SK-N-SH treated with all-trans-retinoic acid at 6 μM for 48 hours (cell line): ENCODE measurements around the gene KRT23.

Source experiments
- BACH2 ChIP-seq: fragments of 250-450 bp; sonication (Bioruptor Pico); IDR thresholded peaks from 2 replicates; pipeline ENCODE4 v1.9.0; 2021; ENCODE audit warnings: mild to moderate bottlenecking, borderline replicate concordance
- PPARA ChIP-seq: fragments of 250-450 bp; sonication (Bioruptor Pico); IDR thresholded peaks from 2 replicates; pipeline ENCODE4 v1.5.0; 2020; ENCODE audit warnings: mild to moderate bottlenecking, borderline replicate concordance
- ZC3H10 ChIP-seq: fragments of 250-450 bp; sonication (Bioruptor Pico); IDR thresholded peaks from 2 replicates; pipeline ENCODE4 v1.5.1; 2021; ENCODE audit warnings: mild to moderate bottlenecking, moderate library complexity
- TF ChIP-seq, protein P1 (sequence below): fragments of 250-450 bp; sonication (Bioruptor Pico); IDR thresholded peaks from 2 replicates; pipeline ENCODE4 v1.8.0; 2021; ENCODE audit warnings: low read depth, mild to moderate bottlenecking, moderate library complexity, borderline replicate concordance
- TF ChIP-seq, protein P2 (sequence below): fragments of 250-450 bp; sonication (Bioruptor Pico); IDR thresholded peaks from 2 replicates; pipeline ENCODE4 v1.8.0; 2020; ENCODE audit warnings: mild to moderate bottlenecking, moderate library complexity, borderline replicate concordance

DNA sequence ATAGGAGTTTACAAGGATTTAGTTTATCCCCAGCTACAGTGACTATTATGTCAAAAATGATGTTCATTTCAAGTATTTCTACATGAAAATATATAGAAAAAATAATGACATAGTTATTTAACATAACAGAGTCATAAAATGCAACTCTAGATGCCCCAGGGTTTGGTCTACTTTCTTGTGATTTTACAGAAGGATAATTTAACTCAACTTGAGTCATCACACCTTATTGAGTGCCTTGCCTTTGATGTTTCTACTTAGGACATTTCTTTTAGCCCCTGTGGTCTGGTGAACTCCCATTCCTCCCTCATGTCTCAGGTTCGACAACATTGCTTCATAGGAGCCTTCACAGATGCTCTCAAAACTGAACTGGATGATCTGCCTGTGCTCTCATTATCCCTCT, 54.4 kb downstream of the KRT23 start:
- TF ChIP-seq, protein P1, sequence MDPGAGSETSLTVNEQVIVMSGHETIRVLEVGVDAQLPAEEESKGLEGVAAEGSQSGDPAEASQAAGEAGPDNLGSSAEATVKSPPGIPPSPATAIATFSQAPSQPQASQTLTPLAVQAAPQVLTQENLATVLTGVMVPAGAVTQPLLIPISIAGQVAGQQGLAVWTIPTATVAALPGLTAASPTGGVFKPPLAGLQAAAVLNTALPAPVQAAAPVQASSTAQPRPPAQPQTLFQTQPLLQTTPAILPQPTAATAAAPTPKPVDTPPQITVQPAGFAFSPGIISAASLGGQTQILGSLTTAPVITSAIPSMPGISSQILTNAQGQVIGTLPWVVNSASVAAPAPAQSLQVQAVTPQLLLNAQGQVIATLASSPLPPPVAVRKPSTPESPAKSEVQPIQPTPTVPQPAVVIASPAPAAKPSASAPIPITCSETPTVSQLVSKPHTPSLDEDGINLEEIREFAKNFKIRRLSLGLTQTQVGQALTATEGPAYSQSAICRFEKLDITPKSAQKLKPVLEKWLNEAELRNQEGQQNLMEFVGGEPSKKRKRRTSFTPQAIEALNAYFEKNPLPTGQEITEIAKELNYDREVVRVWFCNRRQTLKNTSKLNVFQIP (CRISPR knock-in tag), result no peak
- TF ChIP-seq ZC3H10 (no peak), BACH2 (CRISPR knock-in tag) (no peak), PPARA (CRISPR knock-in tag) (no peak)
- TF ChIP-seq, protein P2, sequence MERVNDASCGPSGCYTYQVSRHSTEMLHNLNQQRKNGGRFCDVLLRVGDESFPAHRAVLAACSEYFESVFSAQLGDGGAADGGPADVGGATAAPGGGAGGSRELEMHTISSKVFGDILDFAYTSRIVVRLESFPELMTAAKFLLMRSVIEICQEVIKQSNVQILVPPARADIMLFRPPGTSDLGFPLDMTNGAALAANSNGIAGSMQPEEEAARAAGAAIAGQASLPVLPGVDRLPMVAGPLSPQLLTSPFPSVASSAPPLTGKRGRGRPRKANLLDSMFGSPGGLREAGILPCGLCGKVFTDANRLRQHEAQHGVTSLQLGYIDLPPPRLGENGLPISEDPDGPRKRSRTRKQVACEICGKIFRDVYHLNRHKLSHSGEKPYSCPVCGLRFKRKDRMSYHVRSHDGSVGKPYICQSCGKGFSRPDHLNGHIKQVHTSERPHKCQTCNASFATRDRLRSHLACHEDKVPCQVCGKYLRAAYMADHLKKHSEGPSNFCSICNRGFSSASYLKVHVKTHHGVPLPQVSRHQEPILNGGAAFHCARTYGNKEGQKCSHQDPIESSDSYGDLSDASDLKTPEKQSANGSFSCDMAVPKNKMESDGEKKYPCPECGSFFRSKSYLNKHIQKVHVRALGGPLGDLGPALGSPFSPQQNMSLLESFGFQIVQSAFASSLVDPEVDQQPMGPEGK, result no peak
